Measurements from ENCODE around the gene CLTRN. TPM values are rescaled to one million over a fixed set of nuclear protein-coding genes. Genes with fewer than 3 reads are reported as not detected.

CLTRN gene
- total RNA-seq, 1 donor: 0.18 TPM

- TF ChIP-seq CTCF (IDR thresholded peaks at IDR 0.05; ENCODE audit: insufficient read depth, low read length): no peak
- no peak overlapping the region for H3K4me3 ChIP-seq (ENCODE audit: low read depth, low read length)
- peak; percentile 5 for DNase-seq (ENCODE audit: low read depth)
These were observed 45.4 kb downstream of the CLTRN start for GRCh38 chrX:15619053-15619755.

- H3K4me3 ChIP-seq (ENCODE audit: low read depth, low read length): no peak overlapping the region
- DNase-seq (ENCODE audit: low read depth): no peak
- no peak for TF ChIP-seq CTCF (IDR thresholded peaks at IDR 0.05; ENCODE audit: insufficient read depth, low read length)
These were observed 47.5 kb downstream of the CLTRN start for GRCh38 chrX:15617111-15617510.

- TF ChIP-seq CTCF (IDR thresholded peaks at IDR 0.05; ENCODE audit: insufficient read depth, low read length): no peak
- no peak for DNase-seq (ENCODE audit: low read depth)
- H3K4me3 ChIP-seq (ENCODE audit: low read depth, low read length): no peak overlapping the region
These were observed 48.1 kb downstream of the CLTRN start for GRCh38 chrX:15616531-15616930.

GRCh38 chrX:15607067-15607466 lies 57.5 kb downstream of the CLTRN start:
- TF ChIP-seq CTCF (IDR thresholded peaks at IDR 0.05; ENCODE audit: insufficient read depth, low read length): no peak
- H3K4me3 ChIP-seq (ENCODE audit: low read depth, low read length): no peak overlapping the region
- no peak for DNase-seq (ENCODE audit: low read depth)

GRCh38 chrX:15606136-15606535 lies 58.5 kb downstream of the CLTRN start:
- DNase-seq (ENCODE audit: low read depth): no peak
- no peak overlapping the region for H3K4me3 ChIP-seq (ENCODE audit: low read depth, low read length)
- no peak for TF ChIP-seq CTCF (IDR thresholded peaks at IDR 0.05; ENCODE audit: insufficient read depth, low read length)

GRCh38 chrX:15605226-15605625 lies 59.4 kb downstream of the CLTRN start:
- no peak for TF ChIP-seq CTCF (IDR thresholded peaks at IDR 0.05; ENCODE audit: insufficient read depth, low read length)
- H3K4me3 ChIP-seq (ENCODE audit: low read depth, low read length): no peak overlapping the region
- DNase-seq (ENCODE audit: low read depth): no peak

GRCh38 chrX:15602761-15603160 lies 61.8 kb downstream of the CLTRN start:
- no peak overlapping the region for H3K4me3 ChIP-seq (ENCODE audit: low read depth, low read length)
- TF ChIP-seq CTCF (IDR thresholded peaks at IDR 0.05; ENCODE audit: insufficient read depth, low read length): no peak
- no peak for DNase-seq (ENCODE audit: low read depth)

Measured in fibroblast of the aortic adventitia (primary cell).